A549 treated with Mapracorat at 1 μM for 4 hours (cell line): ENCODE data around the gene PDS5A. TPM values are rescaled to one million over a fixed set of nuclear protein-coding genes. Genes with fewer than 3 reads are reported as not detected.

Experiments used
- total RNA-seq: library from RNA; stranded (reverse); fragments of 200-300 nt; extraction: Qiagen RNA extraction; gene quantifications from 5 replicates; pipeline ENCODE4 v1.2.3, GENCODE V29; 2022

PDS5A gene
- total RNA-seq = 21.9 to 30.2 TPM (median 27.9 TPM) in 5 replicates

GRCh38 chr4:39977489-39978377 is at the start of gene PDS5A:
PDS5A (minus strand) TSS chr4:39977911; CDS start chr4:39976577, 1,334 bp downstream.

Other genes starting within 250 kb of the PDS5A start
- gene N4BP2, start 78.9 kb upstream of the PDS5A start, total RNA-seq = 2.0 to 3.2 TPM (median 2.8 TPM) in 5 replicates
- 0.13 to 0.42 TPM (median 0.19 TPM) in 5 replicates for gene RHOH, start 219.1 kb upstream of the PDS5A start, total RNA-seq